K562 (cell line): ENCODE data around the gene FERMT1.

Experiments used
- CHD2 ChIP-seq: IDR thresholded peaks from 2 replicates; pipeline ENCODE4 v1.6.1; 2011; ENCODE audit warnings: low read depth, low read length
- EGR1 ChIP-seq: fragments of 450-650 bp; conservative IDR thresholded peaks from 2 replicates; pipeline ENCODE4 v1.6.1; 2017; ENCODE audit warnings: mild to moderate bottlenecking
- EHMT2 ChIP-seq: fragments of 450-650 bp; IDR thresholded peaks from 2 replicates; pipeline ENCODE4 v1.6.1; 2018; ENCODE audit warnings: antibody characterized with exemption
- ELF1 ChIP-seq: fragments of 200-800 bp; sonication (Bioruptor generic); IDR thresholded peaks from 2 replicates; pipeline ENCODE4 v1.6.1; 2016; ENCODE audit warnings: missing genetic modification characterization, missing compliant biosample characterization
- FOXM1 ChIP-seq, 2 experiments: fragments of 450-650 bp in 1 of 2; sonication (generic) in 1 of 2; formaldehyde crosslinking in 1 of 2; IDR thresholded peaks; 2 replicates each; pipeline versions ENCODE4 v1.6.1 to v1.9.0; 2017 to 2022; ENCODE audit warnings: low read depth in 2 of 2, mild to moderate bottlenecking in 2 of 2, missing genetic modification reagents in 1 of 2, moderate library complexity in 1 of 2
- KAT8 ChIP-seq: fragments of 450-650 bp; IDR thresholded peaks from 2 replicates; pipeline ENCODE4 v1.6.1; 2016; ENCODE audit warnings: low read depth, mild to moderate bottlenecking
- PHF8 ChIP-seq: fragments of 200-600 bp; sonication (generic); IDR thresholded peaks from 2 replicates; pipeline ENCODE4 v1.6.1; 2012; ENCODE audit warnings: mixed run types, mild to moderate bottlenecking, inconsistent platforms, low read length, moderate library complexity, borderline replicate concordance
- PURB ChIP-seq: sonication (generic); formaldehyde crosslinking; IDR thresholded peaks from 2 replicates; pipeline ENCODE4 v1.9.0; 2021; ENCODE audit warnings: low read depth, mild to moderate bottlenecking, missing genetic modification reagents
- TAF7 ChIP-seq: fragments of 450-650 bp; IDR thresholded peaks from 2 replicates; pipeline ENCODE4 v1.6.1; 2016; ENCODE audit warnings: missing genetic modification characterization, missing compliant biosample characterization
- ZNF23 ChIP-seq: fragments of 250-450 bp; sonication (Bioruptor Pico); IDR thresholded peaks from 2 replicates; pipeline ENCODE4 v1.4.0; 2020; ENCODE audit warnings: mild to moderate bottlenecking
- TF ChIP-seq, protein P1 (sequence below), 3 experiments: IDR thresholded peaks in 2 of 3; conservative IDR thresholded peaks in 1 of 3; 2 replicates each; pipeline ENCODE4 v1.5.1; 2011 to 2012; ENCODE audit warnings: low read length in 3 of 3, mild to moderate bottlenecking in 3 of 3, control low read depth in 2 of 3, improper control_type of control experiment in 1 of 3, inconsistent platforms in 1 of 3, low read depth in 1 of 3, mixed read lengths in 1 of 3, moderate library complexity in 1 of 3; ENCODE audit not compliant: insufficient read depth in 2 of 3
- TF ChIP-seq, protein P2 (sequence below): sonication (generic); formaldehyde crosslinking; IDR thresholded peaks from 2 replicates; pipeline ENCODE4 v1.8.1; 2023; ENCODE audit warnings: missing genetic modification reagents, mild to moderate bottlenecking, borderline replicate concordance

DNA sequence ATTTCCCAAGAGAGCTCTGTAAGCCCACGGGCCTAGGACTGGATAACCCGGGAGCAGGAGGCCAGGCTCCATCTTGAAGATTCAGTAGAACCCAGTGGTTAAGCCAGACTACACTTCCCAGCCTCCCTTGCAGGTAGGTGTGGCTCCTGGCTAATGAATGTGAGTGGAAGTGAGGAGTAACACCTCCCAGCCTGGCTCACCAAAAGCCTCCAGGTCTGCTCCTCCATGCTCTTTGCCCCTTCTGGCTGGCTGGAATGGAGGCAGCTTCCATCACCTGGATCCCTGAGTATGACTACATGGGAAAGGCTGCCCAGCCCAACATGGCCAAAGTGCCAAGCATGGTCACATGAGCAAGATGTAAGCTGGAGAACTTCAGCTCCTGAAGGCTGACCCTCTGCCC lies 78.7 kb downstream of the FERMT1 start:
- TF ChIP-seq ELF1: no peak
- no peak for TF ChIP-seq EGR1
- no peak for TF ChIP-seq FOXM1 (IDR thresholded peaks at IDR 0.05; ENCODE audit: low read depth)
- no peak for TF ChIP-seq FOXM1 (CRISPR knock-in tag; IDR thresholded peaks at IDR 0.05; ENCODE audit: low read depth)
- TF ChIP-seq, protein P1, sequence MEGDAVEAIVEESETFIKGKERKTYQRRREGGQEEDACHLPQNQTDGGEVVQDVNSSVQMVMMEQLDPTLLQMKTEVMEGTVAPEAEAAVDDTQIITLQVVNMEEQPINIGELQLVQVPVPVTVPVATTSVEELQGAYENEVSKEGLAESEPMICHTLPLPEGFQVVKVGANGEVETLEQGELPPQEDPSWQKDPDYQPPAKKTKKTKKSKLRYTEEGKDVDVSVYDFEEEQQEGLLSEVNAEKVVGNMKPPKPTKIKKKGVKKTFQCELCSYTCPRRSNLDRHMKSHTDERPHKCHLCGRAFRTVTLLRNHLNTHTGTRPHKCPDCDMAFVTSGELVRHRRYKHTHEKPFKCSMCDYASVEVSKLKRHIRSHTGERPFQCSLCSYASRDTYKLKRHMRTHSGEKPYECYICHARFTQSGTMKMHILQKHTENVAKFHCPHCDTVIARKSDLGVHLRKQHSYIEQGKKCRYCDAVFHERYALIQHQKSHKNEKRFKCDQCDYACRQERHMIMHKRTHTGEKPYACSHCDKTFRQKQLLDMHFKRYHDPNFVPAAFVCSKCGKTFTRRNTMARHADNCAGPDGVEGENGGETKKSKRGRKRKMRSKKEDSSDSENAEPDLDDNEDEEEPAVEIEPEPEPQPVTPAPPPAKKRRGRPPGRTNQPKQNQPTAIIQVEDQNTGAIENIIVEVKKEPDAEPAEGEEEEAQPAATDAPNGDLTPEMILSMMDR (IDR thresholded peaks at IDR 0.05 in 2 of 3, conservative IDR thresholded peaks at IDR 0.05 in 1 of 3; ENCODE audit: insufficient read depth in 2 of 3, low read depth in 1 of 3, low read length in 3 of 3): no peak
- no peak for TF ChIP-seq TAF7 (tag)
- TF ChIP-seq PURB (CRISPR knock-in tag): no peak
- no peak for TF ChIP-seq KAT8
- TF ChIP-seq, protein P2, sequence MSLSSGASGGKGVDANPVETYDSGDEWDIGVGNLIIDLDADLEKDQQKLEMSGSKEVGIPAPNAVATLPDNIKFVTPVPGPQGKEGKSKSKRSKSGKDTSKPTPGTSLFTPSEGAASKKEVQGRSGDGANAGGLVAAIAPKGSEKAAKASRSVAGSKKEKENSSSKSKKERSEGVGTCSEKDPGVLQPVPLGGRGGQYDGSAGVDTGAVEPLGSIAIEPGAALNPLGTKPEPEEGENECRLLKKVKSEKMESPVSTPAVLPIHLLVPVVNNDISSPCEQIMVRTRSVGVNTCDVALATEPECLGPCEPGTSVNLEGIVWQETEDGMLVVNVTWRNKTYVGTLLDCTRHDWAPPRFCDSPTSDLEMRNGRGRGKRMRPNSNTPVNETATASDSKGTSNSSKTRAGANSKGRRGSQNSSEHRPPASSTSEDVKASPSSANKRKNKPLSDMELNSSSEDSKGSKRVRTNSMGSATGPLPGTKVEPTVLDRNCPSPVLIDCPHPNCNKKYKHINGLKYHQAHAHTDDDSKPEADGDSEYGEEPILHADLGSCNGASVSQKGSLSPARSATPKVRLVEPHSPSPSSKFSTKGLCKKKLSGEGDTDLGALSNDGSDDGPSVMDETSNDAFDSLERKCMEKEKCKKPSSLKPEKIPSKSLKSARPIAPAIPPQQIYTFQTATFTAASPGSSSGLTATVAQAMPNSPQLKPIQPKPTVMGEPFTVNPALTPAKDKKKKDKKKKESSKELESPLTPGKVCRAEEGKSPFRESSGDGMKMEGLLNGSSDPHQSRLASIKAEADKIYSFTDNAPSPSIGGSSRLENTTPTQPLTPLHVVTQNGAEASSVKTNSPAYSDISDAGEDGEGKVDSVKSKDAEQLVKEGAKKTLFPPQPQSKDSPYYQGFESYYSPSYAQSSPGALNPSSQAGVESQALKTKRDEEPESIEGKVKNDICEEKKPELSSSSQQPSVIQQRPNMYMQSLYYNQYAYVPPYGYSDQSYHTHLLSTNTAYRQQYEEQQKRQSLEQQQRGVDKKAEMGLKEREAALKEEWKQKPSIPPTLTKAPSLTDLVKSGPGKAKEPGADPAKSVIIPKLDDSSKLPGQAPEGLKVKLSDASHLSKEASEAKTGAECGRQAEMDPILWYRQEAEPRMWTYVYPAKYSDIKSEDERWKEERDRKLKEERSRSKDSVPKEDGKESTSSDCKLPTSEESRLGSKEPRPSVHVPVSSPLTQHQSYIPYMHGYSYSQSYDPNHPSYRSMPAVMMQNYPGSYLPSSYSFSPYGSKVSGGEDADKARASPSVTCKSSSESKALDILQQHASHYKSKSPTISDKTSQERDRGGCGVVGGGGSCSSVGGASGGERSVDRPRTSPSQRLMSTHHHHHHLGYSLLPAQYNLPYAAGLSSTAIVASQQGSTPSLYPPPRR (CRISPR knock-in tag): no peak
- no peak for TF ChIP-seq EHMT2
- TF ChIP-seq ZNF23 (CRISPR knock-in tag): no peak
- no peak for TF ChIP-seq PHF8
- no peak for TF ChIP-seq CHD2
